Stimulated activated CD4-positive, alpha-beta T cell treated with anti-CD3 and anti-CD28 coated beads, Interleukin-2, amount 100 ng/mL, for 48 hours (primary cell): ENCODE data around the gene PLB1.
A peak's percentile ranks its signal among the peaks of the same experiment; 100 is the strongest.

Experiments
- DNase-seq, 2 donors: peaks; one replicate each; pipeline ENCODE4 v3.0.0-alpha.2; 2020

The PLB1 gene

DNA sequence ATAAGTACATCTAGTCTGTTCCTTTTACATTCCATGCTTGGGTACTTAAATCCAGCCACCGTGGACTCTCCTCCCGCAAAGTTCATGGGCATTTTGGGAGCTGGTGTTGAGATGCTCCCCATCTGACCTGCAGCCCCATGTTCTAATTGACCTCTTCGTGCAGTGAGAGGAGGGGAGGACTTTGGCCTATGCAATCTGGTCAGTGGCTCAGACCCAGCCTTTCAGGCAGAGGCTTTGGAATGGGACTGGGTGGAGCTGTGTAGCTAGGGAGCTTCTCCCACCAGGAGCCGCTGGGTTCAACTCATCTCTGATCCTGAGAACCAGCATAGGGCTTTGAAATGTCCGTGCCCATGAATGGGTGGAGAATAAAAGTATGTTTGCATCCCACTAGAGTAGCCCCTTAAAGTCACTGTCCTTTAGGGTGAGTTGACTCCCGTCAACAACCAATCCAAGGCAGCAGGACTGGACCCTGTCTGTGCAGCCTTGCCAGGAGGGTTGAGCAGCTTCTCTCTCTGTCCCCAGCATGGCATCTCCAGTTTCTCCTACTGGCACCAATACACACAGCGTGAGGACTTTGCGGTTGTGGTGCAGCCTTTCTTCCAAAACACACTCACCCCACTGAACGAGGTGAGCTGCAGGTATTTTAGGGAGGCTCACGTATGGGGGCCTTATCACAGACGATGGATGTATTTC is 135.8 kb downstream of the PLB1 start:
- no peak for DNase-seq

- no peak for DNase-seq
Observed at GRCh38 chr2:28632791-28633190, 136.9 kb downstream of the PLB1 start.

GRCh38 chr2:28633204-28633603 is 137.3 kb downstream of the PLB1 start:
- DNase-seq = no peak

GRCh38 chr2:28633746-28634145 is 137.9 kb downstream of the PLB1 start:
- DNase-seq = no peak

- DNase-seq = no peak
Observed at GRCh38 chr2:28635191-28635611, 139.3 kb downstream of the PLB1 start.

DNA sequence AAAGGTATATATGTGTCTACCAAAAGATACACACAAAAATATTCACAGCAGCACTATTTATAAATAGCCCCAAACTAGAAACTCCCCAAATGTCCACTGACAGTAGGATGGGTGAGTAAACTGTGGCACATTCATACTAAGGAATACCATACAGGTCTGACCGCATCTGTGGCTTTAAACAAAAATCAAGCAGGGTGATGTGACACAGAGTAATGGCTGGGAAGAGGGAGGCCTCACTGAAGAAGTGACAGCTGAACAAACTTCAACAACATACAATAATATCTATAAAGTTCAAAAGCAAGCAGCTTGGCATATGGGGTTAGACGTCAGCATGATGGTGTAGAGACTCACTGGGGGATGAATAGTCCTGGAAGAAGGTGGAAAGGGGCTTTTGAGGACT is 140.6 kb downstream of the PLB1 start:
- DNase-seq = no peak

DNA sequence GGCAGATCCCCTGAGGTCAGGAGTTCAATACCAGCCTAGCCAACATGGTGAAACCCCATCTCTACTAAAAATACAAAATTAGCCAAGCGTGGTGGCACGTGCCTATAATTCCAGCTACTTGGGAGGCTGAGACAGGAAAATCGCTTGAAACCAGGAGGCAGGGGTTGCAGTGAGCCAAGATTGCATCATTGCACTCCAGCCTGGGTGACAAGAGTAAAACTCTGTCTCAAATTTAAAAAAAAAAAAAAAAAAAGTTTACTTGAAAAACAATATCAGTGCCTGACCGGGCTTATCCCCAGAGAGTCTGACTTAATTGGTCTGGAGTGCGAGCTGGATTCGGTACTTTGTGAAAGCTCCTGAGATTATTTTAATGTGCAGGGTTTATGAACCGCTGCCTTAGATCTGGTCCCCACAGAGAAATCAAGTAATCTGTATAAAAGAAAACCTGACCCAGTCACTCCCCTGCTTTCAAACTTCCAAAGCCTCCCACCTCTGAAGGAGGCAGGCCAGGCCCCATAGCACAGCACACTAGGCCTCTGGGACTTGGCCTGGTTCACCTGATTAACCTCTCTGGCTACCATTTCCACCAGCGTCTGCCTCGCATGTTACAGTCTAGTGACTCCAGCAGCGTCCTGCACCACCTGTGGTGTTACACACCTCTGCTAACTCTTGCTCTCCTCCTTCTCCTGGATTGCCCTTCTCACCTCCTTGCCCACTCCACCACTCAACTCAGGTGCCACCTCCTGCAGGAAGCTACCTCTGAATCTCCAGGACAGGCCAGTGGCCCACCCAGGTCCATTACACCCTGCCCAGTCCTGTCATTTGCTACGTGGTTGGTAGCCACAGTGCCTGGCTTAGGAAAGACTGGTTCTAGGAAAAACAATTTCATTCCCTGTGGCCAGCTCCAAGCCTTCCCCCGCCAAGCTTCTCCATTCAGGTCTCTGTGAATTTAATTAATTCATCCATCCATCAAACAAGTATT is 141.5 kb downstream of the PLB1 start:
- no peak for DNase-seq

DNA sequence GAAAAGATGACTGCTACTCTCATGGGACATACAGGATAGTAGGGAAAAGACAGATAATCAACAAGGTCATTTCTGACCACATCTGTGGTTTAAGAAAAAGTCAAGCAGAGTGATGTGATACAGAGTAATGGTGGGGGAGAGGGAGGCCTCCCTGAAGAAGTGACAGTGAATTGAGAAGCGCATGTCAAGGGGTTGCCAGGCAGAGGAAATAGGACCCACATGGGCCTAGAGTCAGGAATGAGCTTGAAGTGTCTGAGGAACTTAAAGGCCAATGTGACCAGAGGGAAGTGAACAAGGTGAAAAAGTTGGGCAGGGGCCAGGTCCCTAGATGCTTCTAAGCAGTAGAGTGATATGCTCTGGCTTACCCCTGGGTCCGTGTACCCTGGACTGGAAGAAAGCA is 142.2 kb downstream of the PLB1 start:
- no peak for DNase-seq

- no peak for DNase-seq
Observed at GRCh38 chr2:28639092-28639691, 143.3 kb downstream of the PLB1 start.

DNA sequence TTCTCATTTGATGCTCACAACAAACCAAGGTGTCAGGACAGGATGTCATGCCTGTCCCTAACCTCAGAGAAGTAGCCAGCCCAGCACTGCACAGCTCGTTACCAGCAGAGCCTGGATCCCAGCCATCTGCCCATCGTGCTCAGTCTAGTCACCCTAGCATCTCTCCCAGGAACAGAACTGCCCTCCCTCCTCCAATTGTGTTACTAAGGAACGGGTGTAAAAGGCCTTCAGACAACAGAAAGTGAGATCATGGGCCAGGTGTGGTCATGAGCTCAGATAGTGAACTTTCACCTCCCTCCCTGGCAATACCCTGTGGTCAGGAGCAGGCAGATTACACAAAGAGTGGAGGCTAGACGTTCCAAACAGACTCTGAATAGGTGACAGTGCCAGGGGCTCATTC is 144.0 kb downstream of the PLB1 start:
- DNase-seq = no peak

GRCh38 chr2:28640260-28640907 is 144.5 kb downstream of the PLB1 start:
- no peak for DNase-seq

DNA sequence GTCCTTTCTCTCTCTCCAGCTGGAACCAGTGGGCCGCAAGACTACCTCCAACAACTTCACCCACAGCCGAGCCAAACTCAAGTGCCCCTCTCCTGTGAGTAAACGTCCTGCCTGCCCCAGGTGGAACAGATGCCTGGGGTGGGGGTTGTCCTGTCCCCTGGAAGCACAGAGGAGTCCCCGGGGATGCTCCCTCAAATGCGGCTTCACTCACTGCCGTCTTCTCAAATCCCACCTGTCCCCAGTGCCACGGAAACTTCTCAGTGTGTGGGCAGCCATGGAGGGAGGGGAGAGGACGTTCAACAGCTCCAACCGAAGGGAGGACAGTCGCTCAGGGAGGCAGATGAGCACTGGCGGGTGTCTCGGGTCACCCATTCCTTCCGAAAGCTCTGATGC is 145.0 kb downstream of the PLB1 start:
- no peak for DNase-seq

GRCh38 chr2:28642796-28643195 is 146.9 kb downstream of the PLB1 start:
- DNase-seq = no peak

- DNase-seq = no peak
Observed at GRCh38 chr2:28643327-28643726, 147.5 kb downstream of the PLB1 start.

- DNase-seq = no peak
Observed at GRCh38 chr2:28643911-28644334, 148.1 kb downstream of the PLB1 start.

- no peak for DNase-seq
Observed at GRCh38 chr2:28644760-28645159, 148.9 kb downstream of the PLB1 start.

GRCh38 chr2:28645553-28645952 is 149.7 kb downstream of the PLB1 start:
- no peak for DNase-seq

DNA sequence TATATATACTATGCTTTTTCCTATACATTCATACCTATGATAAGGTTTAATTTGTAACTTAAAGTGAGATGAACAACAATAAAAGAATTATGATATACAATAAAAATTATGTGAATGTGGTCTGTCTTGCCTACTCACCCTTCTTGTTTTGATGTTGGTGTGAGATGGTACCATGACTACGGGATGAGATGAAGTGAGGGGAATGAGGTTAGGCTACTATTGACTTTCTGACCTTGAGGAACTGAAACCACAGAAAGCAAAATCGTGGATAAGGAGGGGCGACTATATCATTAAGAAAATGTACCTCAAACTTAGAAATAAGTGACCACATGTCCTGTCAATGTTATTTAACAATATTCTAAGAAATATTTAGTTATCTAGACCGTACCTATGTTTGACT is 151.8 kb downstream of the PLB1 start:
- no peak for DNase-seq

GRCh38 chr2:28648147-28648546 is 152.3 kb downstream of the PLB1 start:
- DNase-seq = no peak

DNA sequence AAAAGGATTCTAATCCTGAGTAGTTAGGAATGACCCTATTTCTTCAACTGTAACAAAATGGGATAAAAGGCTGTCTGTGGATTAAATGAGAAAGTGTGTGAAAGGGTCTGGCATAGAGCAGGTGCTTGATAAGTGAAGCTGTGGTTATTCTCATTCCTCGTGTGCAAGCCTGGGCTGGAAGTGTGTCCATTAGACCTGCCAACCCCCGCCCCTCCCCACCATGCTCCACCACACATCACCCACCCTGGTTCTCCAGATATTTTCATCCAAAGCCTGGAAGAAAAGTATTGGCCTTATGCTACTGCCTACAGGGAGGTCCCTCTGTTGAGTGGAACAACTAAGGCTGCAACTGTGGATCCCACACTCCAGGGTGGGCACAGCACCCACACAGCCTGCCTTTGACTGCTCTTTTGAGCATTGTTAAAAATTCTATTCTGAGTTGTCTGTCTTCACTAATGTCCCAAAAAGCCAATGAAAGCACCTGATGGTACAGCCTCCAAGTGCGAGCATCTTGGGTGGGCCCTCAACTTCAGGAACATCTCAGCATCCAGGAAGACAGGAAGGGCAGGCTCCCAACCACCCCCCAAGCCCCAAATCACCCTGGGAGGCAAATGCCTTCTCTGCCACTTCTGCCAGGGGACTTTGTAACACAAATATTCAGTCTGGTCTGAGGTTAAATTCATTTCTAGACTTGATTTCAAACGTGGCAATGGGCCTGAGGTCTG is 153.0 kb downstream of the PLB1 start:
- no peak for DNase-seq

DNA sequence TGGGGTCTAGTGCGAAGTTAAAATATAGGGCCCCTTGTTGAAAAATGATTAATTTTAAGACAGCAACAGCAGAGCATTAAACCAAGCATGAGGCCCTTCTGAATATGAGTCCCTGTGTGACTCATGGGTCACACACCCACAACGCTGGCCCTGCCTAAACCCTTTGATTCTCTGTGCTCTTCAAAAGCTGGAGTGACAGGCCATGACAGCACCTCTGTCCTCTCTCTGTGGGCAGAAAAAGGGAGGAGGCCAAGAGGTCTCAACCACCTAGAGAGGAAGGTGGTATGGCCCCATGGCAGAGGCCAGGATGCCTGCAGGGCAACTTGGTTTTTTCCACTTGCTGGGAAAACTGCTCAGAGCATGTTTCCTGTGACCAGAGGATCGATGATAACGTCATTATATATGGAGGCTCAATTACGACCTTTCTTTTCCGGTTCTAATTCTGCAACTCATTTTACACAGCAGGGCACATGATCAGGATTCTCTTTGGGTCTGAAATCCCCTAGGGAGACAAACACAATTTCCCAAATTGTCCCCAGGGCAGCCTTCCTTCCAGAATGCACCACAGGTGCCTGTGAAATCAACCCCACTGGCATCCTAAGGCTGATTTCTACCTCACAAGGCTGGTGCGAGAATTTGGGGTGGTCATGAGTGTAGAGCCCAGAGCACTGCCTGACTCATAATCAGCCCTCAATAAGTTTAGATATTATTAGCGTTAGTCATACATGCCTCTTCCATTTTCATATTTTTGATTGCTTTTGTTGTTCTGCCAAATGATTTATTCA is 153.8 kb downstream of the PLB1 start:
- peak; percentile 29 to 35 for DNase-seq

DNA sequence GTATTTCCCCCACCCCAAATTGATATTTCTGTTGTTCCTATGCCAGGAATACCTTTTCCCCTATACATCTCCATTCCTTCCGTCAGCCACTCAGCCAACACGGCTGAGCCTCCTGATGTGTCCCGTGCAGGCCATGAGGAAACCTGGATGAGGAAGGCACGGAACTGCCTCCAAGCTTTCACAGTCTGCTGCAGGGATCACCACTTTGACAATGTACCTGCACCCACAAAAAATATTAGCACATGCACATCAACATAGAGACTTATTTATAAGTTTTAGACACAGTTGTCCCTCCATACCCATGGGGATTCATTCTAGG is 154.4 kb downstream of the PLB1 start:
- no peak for DNase-seq
